DMS 273 (cell line): ENCODE measurements around the gene RTN4RL2.
A peak's percentile ranks its signal among the peaks of the same experiment; 100 is the strongest.

Experiments
- DNase-seq: peaks from one replicate; lab custom pipeline; 2025; ENCODE audit not compliant: unreplicated experiment; lab: John Stamatoyannopoulos, UW

Gene RTN4RL2

DNA sequence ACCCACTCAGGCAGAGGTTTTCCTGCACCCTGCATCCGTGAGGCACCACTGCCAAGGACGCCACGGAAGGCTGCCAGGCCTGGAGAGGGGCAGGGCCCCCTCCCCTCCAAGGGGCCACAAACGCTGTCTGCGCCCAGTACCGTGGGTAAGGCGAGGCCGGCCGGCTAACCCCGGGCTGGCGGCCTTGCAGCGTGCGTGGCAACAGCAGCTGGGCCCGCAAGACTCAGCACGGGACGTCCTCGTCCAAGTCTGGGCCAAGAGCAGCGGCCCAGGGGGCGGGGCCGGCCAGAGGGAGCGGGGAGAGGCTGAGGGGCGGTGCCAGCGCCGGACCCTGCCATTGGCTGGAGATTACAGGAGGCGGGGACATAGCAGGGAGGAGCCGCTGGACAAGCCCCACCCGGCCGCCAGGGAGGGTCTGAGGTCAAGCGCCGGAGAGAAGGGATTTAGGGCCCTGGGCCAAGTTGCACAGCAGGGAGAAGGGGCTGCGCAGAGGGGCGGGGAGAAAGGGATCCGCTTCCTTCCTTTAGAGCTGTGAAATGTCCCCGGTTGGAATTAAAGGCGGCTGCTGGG, 39.2 kb downstream of the RTN4RL2 start:
- peak; percentile 96 for DNase-seq

GRCh38 chr11:57499983-57500461, 39.7 kb downstream of the RTN4RL2 start:
- DNase-seq: peak; percentile 55

DNA sequence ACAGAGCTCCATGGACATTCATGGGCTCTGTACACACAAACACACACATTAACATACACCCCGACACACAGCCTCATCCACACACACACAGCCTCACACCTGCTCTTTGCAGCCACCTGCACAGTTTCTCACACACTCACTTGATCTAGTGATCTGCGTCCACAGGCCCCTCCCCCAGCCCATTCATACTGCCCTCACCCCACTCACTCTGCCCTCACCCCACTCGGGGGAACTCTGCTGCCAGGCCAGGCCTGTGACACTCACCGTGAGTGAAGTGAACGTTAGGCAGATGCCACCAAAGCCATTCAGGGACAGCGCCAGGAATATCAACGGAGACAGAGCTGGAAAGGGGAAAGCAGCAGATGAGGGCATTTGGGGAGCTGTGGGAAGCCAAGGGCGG, 40.2 kb downstream of the RTN4RL2 start:
- no peak for DNase-seq

DNA sequence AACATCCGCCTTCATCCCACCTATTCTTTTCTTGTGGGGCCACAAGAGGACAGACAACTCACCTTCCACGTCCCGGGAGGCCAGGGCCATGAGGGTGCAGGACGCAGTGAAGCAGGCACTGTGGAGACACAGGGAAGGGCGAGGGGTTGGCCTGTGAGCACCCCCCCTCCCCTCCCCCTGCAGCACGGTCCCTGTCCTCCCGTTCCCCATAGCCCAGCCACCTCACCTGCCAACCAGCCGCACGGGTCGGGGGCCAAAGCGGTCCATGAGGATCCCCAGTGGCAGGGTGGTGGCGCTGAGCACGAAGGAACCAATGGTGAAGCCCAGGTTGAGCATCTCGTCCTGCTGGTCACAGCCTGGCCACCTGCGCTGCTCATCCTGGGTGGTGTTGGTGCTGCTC, 40.6 kb downstream of the RTN4RL2 start:
- DNase-seq: no peak

GRCh38 chr11:57501953-57502352, 41.6 kb downstream of the RTN4RL2 start:
- DNase-seq: no peak

DNA sequence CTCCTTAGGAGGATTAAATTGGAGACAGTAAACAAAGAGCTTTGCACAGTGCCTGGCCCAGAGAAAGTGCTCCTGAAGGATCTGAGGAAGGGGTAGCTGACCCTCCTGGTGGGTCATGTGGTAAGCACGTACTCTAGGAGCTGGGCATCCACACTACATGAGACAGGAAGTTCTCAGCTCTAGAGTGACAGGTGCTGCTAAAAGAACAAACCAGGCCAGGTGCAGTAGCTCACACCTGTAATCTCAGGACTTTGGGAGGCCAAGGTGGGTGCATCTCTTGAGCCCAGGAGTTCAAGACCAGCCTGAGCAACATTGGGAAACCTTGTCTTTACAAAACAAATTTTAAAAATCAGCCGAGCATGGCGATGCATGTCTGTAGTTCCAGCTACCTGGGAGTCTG, 42.0 kb downstream of the RTN4RL2 start:
- no peak for DNase-seq

DNA sequence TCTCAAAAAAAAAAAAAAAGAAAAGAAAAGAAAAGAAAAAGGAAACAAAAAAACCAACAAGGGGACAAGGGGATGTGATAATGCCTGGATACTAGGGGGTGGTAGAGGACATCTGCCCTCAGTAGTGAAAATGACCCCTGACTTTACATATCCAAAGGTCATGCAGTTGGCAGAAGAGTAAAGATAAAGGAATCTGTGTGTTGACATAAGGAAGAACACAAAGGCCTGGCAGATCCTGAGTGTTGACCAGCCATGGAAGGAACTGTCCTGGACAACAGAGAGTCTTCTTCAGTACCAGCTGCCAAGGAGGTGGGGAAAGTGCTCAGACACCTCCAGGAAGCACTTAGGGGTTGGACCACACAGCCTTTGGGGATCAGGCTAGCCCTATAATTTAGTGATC, 42.5 kb downstream of the RTN4RL2 start:
- DNase-seq: no peak

DNA sequence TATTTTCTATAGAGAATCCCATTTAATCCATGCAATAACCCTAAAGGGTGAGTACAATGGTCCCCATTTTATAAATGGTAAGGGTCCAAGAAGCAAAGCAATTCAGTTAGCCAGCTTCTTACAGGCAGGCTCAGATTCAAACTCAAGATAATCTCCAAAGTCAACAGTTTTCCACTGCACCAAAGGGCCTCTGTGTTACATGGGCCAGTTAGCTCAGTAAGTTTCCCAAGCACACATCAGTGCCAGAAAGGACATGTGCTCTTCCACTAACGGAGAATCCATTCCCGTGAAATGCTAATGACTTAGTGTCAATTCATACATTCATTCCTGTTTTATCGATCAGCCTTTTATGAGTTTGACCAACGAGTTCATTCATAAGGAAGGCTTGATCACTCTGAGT, 44.2 kb downstream of the RTN4RL2 start:
- DNase-seq: no peak

GRCh38 chr11:57506522-57506921, 46.2 kb downstream of the RTN4RL2 start:
- DNase-seq: no peak

GRCh38 chr11:57508341-57509170, 48.2 kb downstream of the RTN4RL2 start:
- DNase-seq: no peak

DNA sequence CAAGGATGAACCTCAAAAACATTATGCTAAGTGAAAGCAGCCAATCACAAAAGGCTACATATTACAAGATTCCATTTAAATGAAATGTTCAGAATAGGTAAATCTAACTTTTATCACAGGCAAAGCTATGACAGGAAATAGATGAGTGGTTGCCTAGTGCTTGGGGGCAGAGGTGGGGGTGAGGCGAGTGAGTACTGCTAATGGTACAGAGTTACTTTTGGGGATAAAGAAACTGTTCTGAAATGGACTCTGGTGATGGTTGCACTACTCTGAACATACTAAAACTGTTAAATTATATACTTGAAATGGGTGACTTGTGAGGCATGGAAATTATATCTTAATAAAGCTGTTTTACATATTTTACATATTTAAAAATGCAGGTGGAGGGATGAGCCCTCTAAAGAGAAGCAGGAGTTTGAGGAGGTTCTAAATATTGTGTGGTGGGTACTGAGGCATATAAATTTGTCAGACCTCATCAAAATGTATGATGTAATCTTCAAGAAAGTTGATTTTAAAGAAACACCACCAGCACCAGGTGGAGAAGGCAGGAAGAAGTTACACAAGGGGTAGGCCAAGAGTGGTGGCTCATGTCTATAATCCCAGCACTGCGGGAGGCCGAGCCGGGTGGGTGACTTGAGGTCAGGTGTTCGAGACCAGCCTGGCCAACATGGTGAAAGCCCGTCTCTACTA, 51.6 kb downstream of the RTN4RL2 start:
- DNase-seq: no peak

- DNase-seq: peak; percentile 40
Observed at GRCh38 chr11:57512646-57513451, 52.5 kb downstream of the RTN4RL2 start.

- no peak for DNase-seq
Observed at GRCh38 chr11:57513452-57513795, 53.1 kb downstream of the RTN4RL2 start.

GRCh38 chr11:57513911-57514537, 53.7 kb downstream of the RTN4RL2 start:
- peak; percentile 71 for DNase-seq

- DNase-seq: peak; percentile 72
Observed at GRCh38 chr11:57514538-57515331, 54.4 kb downstream of the RTN4RL2 start.

DNA sequence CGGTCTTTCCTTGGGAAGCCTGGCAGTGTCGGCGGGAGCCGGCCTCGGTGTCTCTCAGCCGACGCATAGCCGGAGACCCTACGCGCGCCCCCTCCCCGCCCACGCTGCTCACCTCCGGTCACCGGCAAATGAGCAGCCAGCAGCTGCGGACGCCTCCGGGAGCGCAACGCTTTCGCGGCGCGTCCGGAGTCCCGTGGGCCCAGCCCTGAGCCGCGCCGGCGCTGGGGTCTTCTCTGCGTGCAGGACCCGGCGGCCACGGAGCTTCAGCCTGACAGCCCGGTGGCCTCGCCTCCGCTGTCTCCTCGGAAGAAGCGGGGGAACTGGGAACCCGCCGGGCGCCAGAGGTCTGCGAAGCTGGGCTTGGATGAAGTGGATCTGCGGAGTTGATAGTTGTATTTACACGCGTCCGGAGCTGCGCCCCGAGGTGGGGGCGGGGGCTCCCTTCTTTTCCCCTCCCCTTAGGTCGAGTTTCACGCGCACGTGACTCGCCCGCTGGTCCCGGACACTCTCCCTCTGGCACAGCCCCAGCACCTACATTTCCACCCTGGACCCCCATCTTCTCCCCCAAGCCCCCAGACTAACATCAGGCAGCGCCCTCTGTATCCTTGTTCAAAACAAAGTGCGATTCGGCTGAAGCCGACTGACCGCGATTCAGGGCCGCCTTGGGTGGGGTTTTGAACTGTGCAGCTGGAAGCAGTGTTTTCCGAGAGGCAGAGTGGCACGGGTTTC, 55.2 kb downstream of the RTN4RL2 start, which contains the start of gene SLC43A1:
Gene SLC43A1 (minus strand): TSS at position 371 of the 729 bp plus-strand sequence. CDS start 1,591 bp downstream, outside the sequence.
- DNase-seq: peak; percentile 70

DNA sequence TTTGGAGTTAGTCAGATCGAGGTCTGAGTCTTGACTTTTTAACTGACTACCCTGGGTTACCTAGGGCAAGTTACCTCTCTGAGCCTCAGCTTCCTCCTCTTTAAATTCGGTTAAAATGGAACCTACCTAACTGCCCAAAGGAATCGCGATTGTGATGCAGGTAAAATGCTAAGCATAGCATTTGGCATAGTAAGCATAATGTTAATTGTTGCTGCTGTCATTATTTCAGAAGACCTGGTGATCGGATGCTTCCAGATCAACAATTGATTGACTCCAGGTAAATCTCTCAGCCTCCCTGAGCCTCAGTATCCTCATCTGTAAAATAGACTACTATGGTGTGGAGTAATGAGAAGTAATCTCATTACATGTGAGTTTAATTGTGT, 55.7 kb downstream of the RTN4RL2 start:
- DNase-seq: no peak

DNA sequence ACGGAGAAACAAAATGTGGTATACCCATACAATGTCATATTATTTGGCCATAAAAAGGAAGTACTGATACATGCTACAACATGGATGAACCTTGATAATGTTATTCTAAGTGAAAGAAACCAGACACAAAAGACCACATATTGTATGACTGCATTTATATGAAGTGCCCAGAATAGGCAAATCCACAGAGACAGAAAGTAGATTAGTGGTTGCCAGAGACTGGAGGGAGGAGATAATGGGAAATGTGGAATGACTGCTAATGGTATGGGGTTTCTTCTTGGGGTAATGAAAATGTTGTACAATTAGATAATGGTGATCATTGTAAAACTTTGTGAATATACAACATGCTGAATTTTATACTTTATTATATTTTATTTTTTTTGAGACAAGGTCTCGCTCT, 60.8 kb downstream of the RTN4RL2 start:
- DNase-seq: no peak

DNA sequence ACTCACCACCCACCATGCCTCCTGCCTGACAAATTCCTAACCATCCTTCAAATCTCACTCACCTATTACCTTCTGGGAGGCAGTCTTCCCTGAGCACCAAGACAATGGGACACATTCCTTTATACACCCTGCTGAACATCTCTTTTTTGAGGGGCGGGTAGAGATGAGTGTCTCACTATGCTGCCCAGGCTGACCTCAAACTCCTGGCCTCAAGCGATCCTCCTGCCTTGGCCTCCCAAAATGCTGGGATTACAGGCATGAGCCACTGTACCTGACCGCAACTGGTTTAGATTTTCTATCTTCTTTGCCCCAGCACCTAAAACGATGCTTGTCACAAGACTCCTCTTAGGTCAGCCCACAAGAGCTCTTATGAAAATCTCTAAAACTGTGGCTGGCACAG, 63.1 kb downstream of the RTN4RL2 start:
- no peak for DNase-seq
